A172 (cell line): Measurements from ENCODE around the gene LMAN2L. TPM values are rescaled to one million over a fixed set of nuclear protein-coding genes. Genes with fewer than 3 reads are reported as not detected.
"Not testable (repeated sequence)": the region's sequence is repeated elsewhere in the genome, so short reads cannot be mapped to it uniquely, and the experiment has no call there.

ENCODE experiments used
- DNase-seq: peaks from one replicate; pipeline ENCODE4 v3.0.0-alpha.2; 2015; ENCODE audit warnings: low spot score
- total RNA-seq: library from RNA; depleted of rRNA; stranded (reverse); fragments of >200 nt; shearing (Covaris generic); gene quantifications from 2 replicates; pipeline ENCODE4 v1.2.3, GENCODE V29; 2014

LMAN2L gene
- total RNA-seq, 1 experiment from 2014 or later: 49.3 TPM

DNA sequence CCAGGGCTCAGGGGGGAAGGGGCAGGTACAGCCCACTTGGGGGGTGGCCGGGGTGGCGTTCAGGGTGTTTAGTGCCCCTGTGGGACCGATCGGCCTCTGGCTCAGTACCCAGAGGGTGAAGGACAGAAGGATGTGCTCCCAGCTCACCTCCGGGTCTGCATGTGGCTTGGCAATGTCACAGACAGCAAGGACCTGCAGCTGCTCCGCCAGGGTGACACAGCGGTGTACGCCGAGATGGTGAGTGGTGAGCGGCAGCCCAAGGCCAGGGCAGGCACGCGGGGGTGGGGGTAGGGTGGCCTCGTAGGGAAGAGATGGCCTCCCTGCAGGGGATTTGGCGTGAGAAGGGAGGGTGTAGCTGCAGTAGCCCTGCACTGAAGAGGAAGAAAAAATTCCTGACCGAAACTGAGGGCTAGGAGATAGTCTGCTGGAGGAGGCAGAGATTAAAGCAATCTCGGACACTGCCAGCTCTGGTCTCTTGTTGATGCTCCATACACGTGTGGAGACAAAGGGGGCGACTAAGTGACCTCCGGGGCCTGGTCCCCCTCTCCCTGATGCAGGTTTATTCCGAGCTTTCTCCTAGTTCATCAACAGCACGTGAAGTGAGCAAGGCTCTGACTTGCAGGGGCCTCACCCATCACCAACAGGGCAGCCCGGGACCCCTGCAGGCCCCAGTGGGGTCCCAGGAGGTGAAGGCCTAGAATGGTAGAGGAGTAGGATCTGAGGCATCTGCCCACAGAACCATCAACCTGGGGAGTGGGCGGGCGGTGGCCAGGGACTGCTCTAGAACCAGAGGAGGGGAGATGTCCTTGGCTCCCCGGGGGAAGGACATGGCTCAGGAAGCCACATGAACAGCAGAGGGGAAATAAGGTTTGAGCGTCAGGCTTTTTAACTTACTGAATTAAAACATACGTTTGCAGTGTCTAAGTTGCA is 51.9 kb downstream of the LMAN2L start:
- no peak for DNase-seq

DNA sequence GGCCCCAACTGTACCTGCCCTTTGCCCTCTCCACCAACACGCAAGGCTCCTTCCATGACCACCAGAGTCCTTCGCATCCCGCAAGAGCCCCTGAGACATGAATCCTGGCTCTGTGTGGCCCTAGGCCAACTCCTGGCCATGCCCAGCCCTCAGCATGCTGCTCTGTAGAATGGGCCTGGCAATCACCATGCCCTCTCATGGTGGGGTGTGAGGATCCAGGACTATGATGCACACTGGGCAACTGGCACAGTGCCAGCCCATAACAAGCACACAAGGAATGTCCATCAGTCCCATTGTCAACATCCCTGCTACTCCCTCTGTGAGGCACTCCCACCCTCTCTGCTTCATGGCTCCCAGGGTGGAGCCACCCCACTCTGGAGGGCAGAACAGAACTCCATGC is 52.6 kb downstream of the LMAN2L start:
- no peak for DNase-seq

DNA sequence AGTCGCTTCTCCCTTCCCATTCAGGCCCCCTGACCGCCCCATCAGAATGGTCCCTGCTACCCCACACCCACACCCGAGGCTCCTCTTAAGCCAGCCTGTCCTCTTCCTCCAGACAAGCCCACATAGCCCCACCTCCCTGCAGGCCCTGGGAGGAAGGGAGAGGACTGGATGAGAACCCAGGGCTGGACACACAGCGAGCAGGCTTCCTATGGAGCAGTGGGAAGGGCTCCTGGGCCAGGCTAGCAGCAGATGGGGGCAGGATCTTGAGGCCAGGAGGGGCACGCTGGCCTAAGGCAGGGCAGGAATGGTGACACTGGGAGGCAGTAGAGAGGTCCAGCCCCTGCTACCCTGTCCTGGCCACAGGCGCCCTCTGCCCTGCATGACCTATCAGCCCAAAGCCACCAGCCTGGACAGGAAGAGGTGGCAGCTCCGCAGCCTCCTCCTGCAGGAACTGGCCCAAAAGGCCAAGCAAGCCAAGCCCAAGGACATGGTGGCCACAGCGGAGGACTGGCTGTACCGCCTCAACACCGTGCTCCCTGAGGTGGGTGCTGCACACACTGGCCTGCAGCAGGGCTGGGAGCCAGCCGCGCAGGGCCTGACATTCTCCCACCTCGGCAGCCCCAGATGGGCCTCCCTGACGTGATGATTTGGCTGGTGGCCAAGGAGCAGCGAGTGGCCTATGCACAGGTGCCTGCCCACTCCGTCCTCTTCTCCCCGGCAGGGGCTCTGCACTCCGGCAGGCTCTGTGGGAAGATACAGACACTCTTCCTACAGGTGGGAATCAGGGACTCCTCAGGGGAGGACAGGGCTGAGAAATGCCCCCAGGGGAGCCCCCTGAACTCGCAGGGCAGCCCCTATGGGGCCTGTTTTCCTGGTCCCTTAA is 54.0 kb downstream of the LMAN2L start:
- no peak for DNase-seq

DNA sequence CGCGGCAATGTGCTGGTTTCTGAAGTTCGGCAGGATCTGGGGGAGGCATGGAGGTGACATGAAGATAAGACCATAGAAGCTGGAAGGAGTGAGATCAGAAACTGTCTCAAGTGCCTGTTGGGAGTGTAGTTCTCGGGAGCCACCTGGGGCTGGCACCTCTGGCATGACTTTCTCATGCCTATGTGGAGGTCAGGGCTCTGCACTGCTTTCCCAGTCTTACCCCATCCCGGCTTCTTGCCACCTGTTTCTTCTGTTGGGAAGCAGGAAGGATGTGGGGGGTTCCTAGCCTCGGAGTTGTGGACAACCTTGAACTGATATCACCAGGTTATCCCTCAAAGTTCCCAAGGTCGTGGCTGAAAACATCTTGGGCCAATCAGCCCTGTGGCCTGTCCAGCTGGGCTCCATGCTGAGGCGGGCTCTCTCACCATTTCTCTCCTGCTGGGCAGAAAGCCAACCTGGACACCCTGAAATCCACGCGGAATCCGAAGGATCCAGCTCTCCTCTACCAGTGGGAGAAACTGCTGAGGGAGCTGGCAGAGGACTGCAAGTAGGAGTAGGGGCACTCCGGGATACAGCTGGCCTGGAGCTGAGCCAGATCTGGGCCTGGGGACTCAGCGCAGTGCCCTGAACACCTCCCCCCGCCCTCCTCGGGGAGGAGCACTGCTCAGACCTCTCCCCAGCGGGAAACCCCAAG is 54.8 kb downstream of the LMAN2L start:
- DNase-seq: no peak

DNA sequence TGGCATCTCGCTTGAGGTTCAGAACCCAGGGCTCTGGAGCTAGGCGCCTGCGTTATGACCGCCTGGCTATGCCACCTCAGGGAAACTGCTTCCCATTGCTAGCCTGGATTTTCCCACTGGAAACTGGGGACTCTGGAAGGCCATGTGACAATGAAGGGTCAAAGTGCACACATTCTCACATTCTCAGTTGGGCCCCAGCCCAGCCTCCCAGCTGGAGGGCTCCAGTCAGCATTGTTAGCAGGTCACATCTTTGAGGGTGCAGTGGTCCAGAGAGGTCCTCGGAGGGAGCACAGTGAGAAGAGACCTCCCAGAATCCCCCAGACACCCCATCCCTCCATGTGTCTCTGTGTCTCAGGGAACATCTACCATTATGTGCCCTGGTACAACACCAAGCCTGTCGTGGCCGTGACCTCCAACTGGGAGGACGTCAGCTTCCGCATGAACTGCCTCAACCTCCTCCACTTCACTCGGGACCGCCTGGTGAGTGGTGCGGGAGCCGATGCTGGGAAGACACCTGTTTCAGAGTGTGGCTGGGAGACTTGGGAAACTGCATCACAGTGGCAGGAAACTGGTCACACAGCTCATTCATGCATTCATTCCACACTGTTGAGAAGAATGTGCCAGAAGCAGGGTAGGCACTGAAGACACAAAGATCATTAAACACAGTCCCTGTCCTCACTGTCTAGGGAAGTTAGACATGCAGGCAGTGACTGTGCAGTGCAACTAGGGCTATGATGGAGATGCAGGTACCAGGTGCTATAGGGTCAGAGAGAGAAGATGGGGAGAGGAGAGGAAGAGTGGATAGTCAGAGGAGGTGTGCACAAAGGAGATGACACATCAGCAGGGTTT is 55.7 kb downstream of the LMAN2L start:
- no peak for DNase-seq

DNA sequence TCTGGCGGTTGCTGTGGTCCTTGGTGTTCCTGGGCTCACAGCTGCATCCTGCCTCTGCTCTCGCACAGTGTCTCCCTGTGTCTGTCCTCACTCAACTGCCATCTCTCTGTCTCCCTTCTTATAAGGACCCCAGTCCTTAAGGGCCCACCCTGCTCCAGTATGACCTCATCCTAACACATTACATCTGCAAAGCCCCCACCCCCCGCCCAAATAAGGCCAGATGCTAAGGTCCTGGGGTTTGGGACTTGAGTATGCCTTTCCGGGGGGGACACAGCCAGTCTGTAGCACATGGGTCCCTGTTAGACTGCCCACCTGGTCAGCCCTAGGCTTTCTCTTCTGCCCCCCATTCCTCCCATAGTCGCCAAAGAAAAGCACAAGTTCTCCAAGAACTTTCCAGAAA is 56.6 kb downstream of the LMAN2L start:
- no peak for DNase-seq

DNA sequence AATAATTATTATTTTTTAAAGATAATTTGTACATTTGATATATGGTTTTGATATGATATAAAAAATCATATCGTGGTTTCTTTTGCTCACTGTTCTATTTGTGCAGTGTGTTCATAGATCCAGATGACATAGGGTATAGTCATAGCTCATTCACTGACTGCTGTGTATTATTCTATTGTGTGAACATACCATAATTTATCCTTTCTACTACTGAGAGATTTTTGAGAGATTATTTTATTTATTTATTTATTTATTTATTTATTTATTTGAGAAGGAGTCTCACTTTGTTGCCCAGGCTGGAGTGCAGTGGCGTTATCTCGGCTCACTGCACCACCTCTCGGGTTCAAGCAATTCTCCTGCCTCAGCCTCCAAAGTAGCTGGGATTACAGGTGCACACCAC is 58.3 kb downstream of the LMAN2L start:
- DNase-seq: no peak

DNA sequence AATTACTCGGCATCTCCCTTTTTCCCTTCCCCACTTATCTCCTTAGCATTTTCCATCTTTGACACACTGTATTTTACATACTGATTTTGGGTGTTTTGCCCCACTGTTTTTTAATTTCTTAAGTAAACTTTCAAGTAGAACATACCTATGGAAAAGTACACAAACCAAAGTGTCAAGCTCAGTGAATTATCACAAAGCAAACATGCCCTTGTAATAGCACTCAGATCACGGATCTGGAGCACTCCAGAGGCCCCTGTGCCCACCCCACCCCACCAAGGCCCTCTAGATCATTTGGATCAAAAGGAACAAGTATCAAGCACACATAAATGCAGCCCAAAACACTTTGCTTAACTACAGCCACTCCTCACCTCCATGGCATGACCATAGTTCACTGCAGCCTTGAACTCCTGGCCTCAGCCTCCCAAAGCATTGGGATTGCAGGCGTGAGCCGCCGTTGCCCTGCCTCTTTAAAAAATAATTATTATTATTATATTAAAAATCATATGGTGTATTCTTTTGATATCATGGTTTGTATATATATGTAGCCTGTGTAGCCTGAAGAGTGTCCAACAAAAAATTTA is 59.2 kb downstream of the LMAN2L start:
- no peak for DNase-seq

DNA sequence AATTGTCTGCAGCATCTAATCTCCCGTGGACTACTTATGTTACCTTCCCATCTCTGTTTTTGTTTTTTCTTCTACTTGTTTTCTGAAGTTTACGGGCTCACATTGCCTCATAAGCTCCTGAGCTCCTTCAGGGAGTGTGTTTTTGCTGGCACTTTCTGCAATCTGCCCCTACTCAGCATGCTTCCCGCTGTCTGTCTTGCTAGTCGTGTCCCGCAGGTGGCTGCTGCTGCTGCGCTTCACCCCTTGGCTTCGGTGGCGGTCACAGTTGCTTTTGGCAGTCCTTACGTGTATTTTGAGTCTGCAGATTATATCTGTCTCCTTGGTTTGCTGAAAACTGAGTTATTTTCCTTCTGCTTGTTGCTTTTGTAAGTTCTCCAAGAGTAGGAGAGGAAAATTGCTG is 60.0 kb downstream of the LMAN2L start:
- DNase-seq: no peak

DNA sequence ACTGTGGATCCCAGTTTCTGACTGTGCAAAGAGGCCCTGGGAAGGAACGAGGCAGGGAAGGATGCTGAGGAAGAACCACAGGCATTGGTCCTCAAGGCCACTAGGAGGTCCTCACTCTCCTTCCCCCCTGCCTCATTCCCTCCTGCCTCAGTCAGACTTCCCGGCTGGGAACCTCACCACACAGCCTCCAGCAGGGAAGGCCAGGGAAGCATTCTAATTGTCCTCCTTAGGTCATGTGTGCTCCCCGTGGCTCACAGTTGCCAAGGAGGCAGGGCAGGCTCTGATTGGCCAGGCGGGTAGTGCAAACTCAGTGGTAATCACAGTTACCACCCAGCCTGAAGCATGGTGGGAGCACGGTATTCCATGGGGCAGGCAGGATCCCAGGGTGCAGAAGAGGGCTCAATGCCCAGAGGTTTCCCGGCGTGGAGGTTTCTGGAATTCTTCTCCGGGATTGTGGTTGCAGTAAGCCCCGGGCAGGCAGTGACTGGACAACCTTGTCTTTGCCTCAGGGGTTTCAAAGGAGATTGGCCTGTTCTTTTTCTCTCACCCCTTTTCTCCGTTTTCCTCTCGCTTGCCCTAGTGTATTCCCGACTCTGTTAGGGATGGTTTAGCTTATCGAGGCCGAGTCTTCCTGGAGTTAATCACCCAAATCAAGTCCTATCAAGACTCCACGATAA is 70.2 kb downstream of the LMAN2L start:
- no peak for DNase-seq

DNA sequence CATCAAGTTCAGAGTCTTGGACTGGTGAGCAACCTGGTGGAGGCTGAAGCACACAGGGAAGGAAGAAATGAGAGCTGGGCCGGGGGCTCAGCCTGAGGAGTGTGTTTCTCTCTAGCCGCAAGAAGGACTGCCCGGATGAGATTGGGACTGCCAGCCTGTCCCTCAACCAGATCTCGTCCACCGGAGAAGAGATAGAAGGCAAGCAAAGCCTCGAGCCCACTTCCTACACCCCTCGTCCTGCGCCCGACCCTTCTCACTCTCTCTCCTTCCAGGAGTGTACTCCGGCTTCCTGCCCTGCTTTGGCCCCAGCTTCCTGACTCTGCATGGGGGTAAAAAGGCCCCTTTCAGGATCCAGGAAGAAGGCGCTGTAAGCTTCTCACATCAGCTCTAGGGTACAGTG is 71.1 kb downstream of the LMAN2L start:
- DNase-seq: no peak

DNA sequence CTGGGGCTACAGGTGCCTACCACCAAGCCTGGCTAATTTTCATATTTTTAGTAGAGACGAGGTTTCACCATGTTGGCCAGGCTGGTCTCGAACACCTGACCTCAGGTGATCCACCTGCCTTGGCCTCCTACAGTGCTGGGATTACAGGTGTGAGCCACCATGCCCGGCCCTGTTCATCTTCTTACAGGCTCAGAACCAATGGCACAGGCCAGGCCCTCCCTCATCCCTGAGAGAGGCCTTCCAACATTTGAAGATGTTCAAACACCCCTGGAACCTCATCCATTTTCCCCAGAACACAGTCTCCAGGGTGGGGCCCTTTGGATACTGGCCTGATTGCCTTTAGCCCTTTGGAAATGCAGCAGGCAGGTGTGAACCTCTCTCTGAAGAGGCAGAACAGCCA is 74.1 kb downstream of the LMAN2L start:
- not testable (repeated sequence) for DNase-seq

DNA sequence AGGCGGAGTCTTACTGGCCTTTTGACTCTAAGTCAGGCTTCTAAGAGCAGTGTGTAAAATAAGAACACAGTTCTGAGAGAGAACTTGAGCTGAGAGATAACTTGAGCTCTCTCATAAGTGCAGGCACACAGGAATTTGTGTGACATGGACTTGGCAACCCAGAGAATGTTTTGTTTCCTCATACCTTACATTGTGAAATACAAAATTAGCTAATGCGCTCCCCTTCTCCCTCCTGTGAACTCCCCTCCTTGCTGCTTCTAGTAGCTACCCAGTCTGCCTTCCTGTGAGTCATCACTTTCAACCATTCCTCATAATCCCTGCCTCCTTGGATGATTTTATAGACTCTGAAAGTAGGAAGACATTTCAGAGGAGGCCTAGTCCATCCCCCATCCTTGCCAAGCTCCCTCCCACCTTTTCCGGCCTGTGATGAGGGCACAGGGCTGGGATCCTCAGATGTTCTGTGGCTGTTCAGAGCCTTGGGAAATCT is 74.7 kb downstream of the LMAN2L start:
- peak; percentile 99 for DNase-seq

DNA sequence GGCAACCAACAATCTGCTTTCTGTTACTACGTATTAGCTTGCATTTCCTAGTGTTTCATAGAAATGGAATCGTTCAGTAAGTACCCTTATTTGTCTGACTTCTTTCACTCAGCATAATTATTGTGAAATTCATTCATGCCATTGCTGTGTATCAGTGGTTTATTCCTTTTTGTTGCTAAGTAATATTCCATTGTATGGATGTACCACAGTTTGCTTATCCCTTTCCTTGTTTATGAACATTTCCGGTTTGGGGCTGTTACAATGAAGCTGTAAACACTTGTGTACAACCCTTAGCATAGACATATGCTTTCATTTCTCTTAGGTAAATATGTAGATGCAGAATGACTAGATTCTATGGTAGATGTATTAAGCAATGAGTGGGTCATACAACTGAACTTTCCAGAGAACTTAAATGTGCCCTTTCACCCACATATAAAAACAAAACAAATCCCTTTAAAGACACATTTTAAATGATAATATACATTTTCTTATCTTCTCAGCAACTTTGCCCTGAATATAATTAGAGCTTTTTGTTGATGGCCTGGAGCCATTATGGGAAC is 75.4 kb downstream of the LMAN2L start:
- DNase-seq: no peak

DNA sequence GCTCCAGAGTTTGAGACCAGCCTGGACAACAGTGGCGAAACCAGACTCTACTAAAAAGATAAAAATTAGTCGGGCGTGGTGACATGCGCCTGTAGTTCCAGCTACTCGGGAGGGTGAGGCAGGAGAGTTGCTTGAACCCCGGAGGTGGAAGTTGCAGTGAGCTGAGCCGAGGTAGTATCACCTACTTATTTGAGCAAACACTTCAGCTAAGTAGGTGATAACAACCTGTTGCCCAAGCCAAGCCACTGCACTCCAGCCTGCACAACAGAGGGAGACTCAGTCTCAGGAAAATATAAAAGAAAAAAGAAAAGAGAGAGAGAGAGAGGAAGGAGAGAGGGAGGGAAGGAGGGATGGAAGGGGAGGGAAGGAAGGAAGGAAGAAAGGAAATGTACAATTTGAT is 76.0 kb downstream of the LMAN2L start:
- no peak for DNase-seq

DNA sequence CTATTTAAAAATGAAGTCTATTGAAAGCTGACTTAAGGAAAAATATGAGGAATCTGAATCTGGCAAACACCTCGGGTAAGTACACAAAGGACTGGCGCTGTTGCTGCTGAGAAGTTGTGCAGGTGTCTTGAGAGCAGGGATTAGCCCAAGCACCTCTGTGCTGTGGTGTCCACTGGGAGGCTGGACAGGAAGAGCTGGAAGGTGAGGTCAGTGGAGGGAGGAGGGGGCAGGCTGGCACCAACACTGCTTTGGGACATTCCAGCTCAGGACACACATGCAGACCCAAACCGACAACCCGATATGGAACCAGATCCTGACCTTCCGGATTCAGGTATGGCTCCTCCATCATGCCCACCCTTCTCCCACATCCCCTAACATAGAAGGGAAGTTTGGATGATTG is 76.7 kb downstream of the LMAN2L start:
- no peak for DNase-seq

DNA sequence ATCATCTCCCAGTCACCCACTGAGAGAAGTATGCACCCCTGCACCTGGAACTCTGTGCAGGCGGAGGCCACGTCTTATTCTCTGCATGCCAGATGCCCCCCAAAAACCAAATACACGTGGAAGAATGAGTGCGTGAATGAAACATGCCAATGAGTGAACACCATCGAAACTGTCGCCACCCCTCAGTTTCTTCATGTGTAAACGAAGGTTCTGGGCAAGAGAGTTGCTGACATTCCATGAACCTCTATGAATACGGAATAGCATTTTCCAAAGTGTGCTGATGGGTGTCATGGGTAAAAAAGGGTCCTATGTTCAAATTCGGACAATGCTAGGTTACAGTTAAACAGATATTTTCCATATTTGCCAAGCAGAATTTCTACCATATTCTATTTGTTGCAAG is 77.5 kb downstream of the LMAN2L start:
- DNase-seq: no peak

DNA sequence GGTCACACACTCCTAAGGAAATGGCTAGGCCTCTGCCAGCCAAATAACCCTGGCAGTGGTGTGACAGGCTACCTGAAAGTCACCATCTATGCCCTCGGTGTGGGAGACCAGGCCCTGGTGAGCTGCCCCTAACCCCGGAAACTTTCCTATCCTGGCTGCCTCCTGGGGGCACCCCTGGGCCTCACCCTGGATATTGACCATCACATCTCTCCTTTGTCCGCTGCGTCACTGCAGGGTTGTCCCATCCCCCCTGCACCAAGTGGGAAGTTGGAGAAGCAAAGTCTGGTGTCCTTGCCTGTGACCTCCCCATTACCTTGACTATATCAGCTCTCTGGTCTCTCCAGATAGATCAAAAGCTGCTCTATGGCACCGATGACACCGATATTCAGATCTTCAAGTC is 78.5 kb downstream of the LMAN2L start:
- no peak for DNase-seq

DNA sequence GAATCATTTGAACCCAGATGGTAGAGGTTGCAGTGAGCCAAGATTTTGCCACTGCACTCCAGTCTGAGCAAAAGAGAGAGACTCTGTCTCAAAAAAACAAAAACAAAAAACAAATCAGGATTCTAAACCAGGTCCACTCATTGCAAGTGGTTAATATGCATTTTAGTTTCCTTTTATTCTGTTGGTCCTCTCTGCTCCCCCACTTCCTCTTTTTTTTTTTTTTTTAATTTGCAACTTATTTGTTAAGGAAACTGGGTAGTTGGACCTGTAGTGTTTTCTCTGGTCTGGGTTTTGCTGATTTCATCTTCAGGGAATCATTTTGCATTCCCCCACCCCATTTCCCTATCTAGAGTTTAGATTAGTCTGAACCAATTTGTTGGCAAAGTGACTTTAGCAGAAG is 83.3 kb downstream of the LMAN2L start:
- DNase-seq: no peak
